DLD1 (cell line): ENCODE data around the gene KLK13.

Experiments
- in situ Hi-C: cut with HindIII; loops from 2 replicates; pipeline ENCODE4 v1.10.0; 2017; ENCODE audit warnings: low sequenced_read_pairs

Gene KLK13

GRCh38 chr19:51065221-51065960 is 499 bp upstream of the KLK13 start:
- in situ Hi-C loops, result no loop called here

- in situ Hi-C loops, result no loop called here
These were observed 1.2 kb downstream of the KLK13 start for GRCh38 chr19:51063664-51064063.

GRCh38 chr19:51060973-51061372 is 3.9 kb downstream of the KLK13 start:
- in situ Hi-C loops, result no loop called here

- in situ Hi-C loops, result no loop called here
These were observed 4.6 kb downstream of the KLK13 start for GRCh38 chr19:51060336-51060735.

GRCh38 chr19:51059715-51060114 is 5.2 kb downstream of the KLK13 start:
- in situ Hi-C loops, result no loop called here

GRCh38 chr19:51055866-51056265 is 9.0 kb downstream of the KLK13 start:
- in situ Hi-C loops, result no loop called here

GRCh38 chr19:51047031-51047335 is 17.9 kb downstream of the KLK13 start:
- in situ Hi-C loops, result no loop called here

- in situ Hi-C loops, result no loop called here
These were observed 20.6 kb downstream of the KLK13 start for GRCh38 chr19:51044327-51044726.

GRCh38 chr19:51043497-51043896 is 21.4 kb downstream of the KLK13 start:
- in situ Hi-C loops, result no loop called here

- in situ Hi-C loops, result no loop called here
These were observed 24.7 kb downstream of the KLK13 start for GRCh38 chr19:51040151-51040550.

- in situ Hi-C loops, result no loop called here
These were observed 28.4 kb downstream of the KLK13 start for GRCh38 chr19:51036519-51036918.

GRCh38 chr19:51034704-51035103 is 30.2 kb downstream of the KLK13 start, which contains the start of gene KLK12:
KLK12 (minus strand) TSS chr19:51035002; CDS start chr19:51034621, 381 bp downstream.
- in situ Hi-C loops, result no loop called here

GRCh38 chr19:51031880-51032225 is 33.0 kb downstream of the KLK13 start:
- in situ Hi-C loops, result no loop called here

- in situ Hi-C loops, result no loop called here
These were observed 33.5 kb downstream of the KLK13 start for GRCh38 chr19:51031220-51031879.

- in situ Hi-C loops, result no loop called here
These were observed 34.3 kb downstream of the KLK13 start for GRCh38 chr19:51030631-51031030.

- in situ Hi-C loops, result no loop called here
These were observed 35.2 kb downstream of the KLK13 start for GRCh38 chr19:51029718-51030117.

- in situ Hi-C loops, result no loop called here
These were observed 37.0 kb downstream of the KLK13 start for GRCh38 chr19:51027873-51028272.

GRCh38 chr19:51027126-51027806 is 37.6 kb downstream of the KLK13 start:
- in situ Hi-C loops, result no loop called here

GRCh38 chr19:51026554-51026831 is 38.4 kb downstream of the KLK13 start, which contains the start of gene KLK11:
KLK11 (minus strand) TSS chr19:51026616; CDS start chr19:51025631, 985 bp downstream.
- in situ Hi-C loops, result no loop called here

GRCh38 chr19:51025809-51026553 is 38.9 kb downstream of the KLK13 start:
- in situ Hi-C loops, result no loop called here

GRCh38 chr19:51025401-51025800 is 39.5 kb downstream of the KLK13 start:
- in situ Hi-C loops, result no loop called here

GRCh38 chr19:51024924-51025323 is 40.0 kb downstream of the KLK13 start:
- in situ Hi-C loops, result no loop called here
